G401.6 (cell line): ENCODE data around the gene GALNT13.
A peak's percentile ranks its signal among the peaks of the same experiment; 100 is the strongest.

Source experiments
- FAIRE-seq: peaks from 2 replicates; lab custom pipeline; 2012; peaks lifted over from hg19 to GRCh38; lab: Jason Lieb, UNC

GALNT13 gene

DNA sequence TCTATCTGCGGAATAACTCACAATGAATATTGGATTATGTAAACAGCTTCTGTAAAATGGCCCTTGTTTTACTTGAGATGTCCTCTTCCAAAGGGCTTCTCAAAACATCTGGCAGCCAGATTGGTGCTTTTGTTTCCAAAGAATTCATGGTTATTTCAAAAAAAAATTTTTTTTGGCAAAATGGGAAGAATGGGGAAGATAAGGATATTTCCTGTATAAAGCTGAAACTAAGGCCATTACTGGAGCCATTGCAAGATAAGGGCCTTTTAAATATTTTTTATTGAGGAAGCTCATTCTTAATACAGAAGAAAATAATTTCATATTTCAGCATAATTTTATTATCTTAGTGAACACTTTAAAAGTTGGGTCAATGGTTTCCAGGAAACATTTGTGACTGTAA lies 259.1 kb downstream of the GALNT13 start:
- FAIRE-seq = no peak

DNA sequence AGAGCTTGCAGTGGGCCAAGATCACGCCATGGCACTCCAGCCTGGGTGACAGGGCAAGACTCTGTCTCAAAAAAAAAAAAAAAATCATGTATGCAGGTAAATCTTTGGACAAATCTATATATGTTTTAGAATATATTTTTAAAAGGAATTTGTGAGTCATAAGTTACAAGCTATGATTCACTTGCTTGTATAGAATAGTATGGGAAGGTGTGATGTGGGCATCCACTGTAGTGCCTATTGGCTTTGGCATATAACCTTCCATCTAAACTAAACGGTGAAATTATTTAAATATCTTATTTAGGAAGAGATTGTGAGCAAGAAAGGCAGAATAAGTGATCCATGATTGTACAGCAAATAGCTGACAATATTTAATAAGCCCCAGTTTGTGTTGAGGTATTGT lies 261.1 kb downstream of the GALNT13 start:
- no peak for FAIRE-seq

DNA sequence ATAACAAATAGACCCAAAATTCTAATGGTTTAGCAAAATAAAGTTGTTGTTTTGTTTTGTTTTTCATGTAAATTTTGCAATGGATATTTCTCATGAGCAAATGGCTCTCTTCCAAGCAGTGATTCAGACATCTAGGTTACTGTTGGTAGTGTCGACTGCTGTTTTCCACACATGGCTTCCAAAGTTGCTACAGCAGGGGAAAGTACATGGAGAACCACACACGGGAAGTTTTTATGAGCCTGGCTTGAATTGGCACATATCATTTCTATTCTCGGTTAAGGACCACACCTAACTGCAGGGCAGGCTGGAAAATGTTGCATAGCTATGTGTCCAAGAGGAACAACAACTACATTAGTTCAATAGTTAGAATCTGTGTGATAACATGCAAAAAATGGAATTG lies 262.1 kb downstream of the GALNT13 start:
- no peak for FAIRE-seq

DNA sequence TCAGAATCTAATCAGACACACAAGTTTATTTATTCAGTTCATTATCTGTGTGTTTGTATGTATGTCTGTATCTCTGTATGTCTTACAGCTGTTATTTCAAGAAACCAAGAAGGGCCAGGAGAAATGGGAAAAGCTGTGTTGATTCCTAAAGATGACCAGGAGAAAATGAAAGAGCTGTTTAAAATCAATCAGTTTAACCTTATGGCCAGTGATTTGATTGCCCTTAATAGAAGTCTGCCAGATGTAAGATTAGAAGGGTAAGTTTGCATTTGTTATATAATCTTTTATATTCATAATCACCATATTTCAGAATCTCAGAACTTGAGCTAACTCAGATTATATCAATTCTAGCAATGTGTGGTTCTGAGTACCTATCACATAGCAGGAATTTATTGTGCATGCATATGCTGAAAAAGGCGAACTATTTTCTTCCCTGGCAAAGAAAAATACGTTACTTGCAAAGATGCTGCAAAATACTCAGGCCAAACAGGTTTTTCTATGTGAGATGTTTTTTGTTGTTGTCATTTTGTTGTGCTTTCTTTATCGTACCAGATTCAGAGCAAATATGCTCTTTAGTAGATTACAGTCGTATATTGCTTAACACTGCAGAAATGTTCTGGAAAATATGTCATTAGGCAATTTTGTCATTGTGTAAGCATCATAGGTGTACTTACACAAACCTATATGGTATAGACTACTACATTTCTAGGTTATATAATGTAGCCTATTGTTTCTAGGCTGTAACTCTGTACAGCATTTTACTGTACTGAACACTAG lies 268.7 kb downstream of the GALNT13 start:
- FAIRE-seq = no peak

- no peak for FAIRE-seq
These were observed 270.8 kb downstream of the GALNT13 start for GRCh38 chr2:154142480-154142879.

DNA sequence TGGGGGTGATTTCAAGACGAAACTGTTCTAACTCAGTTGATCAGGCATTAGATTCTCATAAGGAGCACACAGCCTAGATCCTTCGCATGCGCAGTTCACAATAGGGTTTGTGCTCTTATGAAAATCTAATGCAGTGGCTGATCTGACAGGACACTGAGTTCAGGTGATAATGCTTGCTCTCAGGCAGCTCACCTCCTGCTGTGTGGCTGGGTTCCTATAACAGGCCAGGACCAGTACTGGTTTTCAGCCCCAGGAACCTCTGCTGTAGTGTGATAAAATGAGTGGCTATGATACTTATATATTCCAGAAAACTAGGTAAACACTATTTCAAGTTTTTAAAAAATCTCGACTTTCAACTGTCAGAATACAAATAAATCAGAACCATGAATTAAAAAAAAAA lies 271.4 kb downstream of the GALNT13 start:
- FAIRE-seq = no peak

DNA sequence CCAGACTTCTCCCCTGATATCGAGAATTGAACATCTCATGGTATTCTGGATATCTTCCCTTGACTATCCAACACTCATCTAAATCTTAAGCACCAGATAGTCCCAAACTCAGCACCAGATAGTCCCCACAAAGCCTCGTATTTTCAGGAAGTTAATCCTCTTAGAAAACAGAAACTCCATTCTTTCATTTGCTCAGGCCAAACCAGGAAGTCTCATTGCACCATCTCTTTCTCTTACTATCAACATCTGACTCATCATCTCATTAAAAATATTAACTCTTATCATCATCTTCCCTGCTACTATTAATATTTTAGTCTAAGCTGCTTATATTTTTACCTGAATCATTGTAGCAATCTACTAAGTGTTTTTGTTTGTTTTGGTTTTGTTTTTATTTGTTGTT lies 286.4 kb downstream of the GALNT13 start:
- no peak for FAIRE-seq

- FAIRE-seq = no peak
These were observed 289.6 kb downstream of the GALNT13 start for GRCh38 chr2:154161286-154161685.

- FAIRE-seq = no peak
These were observed 298.7 kb downstream of the GALNT13 start for GRCh38 chr2:154170400-154170799.

DNA sequence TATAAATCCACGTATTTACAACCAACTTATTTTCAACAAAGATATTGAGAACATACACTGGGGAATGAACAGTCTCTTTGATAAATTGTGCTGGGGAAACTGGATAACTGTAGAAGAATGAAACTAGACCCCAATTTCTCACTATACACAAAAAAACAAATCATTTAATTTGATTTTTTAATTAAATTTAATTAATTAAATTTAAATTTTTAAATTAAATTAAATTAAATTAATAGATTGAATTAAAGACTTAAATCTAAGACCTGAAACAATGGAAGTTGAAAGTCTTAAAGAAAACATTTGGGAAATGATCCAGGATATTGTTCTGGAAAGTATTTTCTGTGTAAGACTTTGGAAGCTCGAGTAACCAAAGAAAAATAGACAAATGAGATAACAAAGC lies 301.4 kb downstream of the GALNT13 start:
- peak; percentile 80 for FAIRE-seq

- no peak for FAIRE-seq
These were observed 302.2 kb downstream of the GALNT13 start for GRCh38 chr2:154173919-154174318.

GRCh38 chr2:154182008-154182407 lies 310.3 kb downstream of the GALNT13 start:
- no peak for FAIRE-seq

- no peak for FAIRE-seq
These were observed 316.2 kb downstream of the GALNT13 start for GRCh38 chr2:154187948-154188347.

GRCh38 chr2:154189953-154190352 lies 318.2 kb downstream of the GALNT13 start:
- FAIRE-seq = no peak

DNA sequence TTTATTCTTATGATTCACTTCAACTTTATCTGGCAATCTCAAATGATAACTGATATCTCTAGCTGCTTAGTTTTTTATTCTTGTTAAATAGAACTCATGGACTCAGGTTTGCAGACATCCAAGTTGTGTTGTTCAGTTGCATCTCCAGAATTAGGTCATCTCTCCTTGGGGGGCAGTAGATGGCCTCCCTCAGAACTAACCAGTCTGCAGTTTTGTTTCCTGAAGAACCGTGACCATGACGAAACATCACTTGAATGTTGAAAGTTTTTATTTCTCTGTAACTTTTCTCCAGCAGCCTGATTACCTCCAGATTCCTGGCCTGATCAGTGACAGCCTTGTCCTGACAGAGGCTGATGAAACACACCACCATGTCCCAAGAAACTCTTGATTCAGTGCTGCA lies 321.5 kb downstream of the GALNT13 start:
- FAIRE-seq = no peak

GRCh38 chr2:154194909-154195643 lies 323.4 kb downstream of the GALNT13 start:
- no peak for FAIRE-seq

- no peak for FAIRE-seq
These were observed 324.0 kb downstream of the GALNT13 start for GRCh38 chr2:154195644-154196195.

DNA sequence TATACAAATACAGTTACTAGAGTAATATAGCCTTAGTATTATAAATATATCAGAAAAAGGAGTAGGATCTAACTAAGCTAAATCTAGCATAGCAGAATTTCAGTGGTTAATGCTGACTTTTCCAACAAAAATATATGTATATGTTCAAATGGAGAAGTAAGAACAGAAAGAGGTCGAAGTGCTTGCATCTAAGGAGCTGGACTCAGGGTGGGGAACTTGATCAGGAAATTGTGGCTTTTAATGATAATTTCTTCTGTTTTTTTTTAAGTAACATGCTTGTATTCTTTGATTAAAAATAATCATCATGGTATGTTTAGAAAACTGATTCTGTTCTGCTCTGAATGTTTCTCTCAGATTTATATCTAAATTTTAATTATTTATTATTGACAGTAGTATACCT lies 327.1 kb downstream of the GALNT13 start:
- no peak for FAIRE-seq

- FAIRE-seq = no peak
These were observed 331.5 kb downstream of the GALNT13 start for GRCh38 chr2:154203206-154203605.

DNA sequence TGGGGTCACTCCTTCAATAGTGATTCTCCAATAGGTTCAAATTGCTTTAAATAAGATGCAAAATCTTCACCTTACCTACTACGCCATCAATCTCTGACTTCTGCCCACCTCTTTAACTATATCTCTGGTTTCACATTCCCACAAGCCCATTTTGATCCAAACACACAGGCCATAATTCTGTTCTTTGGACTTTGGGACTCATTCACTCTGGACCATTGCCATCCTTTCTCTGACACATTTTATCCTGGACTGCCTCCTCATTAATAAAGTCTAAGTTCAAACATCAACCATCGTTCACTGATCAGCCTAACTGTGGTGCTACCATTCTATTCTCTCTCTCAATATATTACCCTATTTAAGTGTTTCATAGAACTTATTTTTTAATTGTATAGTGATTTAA lies 332.2 kb downstream of the GALNT13 start:
- FAIRE-seq = no peak

- no peak for FAIRE-seq
These were observed 335.7 kb downstream of the GALNT13 start for GRCh38 chr2:154207288-154208047.

GRCh38 chr2:154223726-154224125 lies 352.0 kb downstream of the GALNT13 start:
- FAIRE-seq = no peak

DNA sequence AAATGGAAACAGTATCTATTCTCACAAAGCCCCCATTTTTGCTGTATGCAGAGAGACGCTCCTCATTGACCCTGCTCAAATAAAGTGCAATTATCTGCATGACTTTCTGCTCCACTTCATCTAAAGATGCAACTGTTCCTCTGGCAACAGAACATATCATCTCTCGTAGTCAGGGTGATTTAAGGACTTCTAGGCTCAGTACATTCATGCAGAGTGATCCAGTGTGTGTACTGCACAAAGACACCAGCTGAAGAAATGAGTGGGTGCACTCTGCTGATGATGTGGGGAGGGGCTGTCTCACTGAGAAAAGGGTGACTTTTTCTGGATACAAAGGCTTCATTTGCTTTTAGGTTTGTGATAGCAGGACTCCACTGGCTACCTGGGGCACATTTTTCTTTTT lies 355.2 kb downstream of the GALNT13 start:
- no peak for FAIRE-seq
